Measurements from ENCODE around the gene C16orf89. TPM values are rescaled to one million over a fixed set of nuclear protein-coding genes. Genes with fewer than 3 reads are reported as not detected.

C16orf89 gene
- total RNA-seq, 1 donor from 2014 or later: not detected

DNA sequence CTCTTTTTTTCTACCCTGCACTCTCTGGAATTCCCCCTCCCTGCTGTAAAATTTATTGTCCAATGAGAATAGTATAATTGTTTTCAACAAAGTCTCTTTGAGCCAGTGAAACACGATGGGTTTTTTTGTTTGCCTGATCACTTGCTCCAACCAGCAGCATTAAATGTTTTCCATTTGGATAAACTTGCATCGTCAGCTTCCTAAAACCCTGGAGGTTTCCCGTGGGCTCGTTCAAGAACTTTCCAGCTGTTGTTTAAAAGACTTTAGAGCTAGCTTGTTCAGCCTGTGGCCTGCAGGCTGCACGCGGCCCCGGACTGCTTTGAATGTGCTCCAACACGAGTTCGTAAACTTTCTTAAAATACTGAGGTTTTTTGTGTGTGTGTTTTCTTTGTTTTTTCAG is 47.0 kb downstream of the C16orf89 start:
- Mint-ChIP-seq H3K27ac (ENCODE audit: unreplicated experiment) (no peak overlapping the region), H3K27me3 (ENCODE audit: low read depth, unreplicated experiment) (no peaks in the 10 kb centered on the region), H3K4me1 (ENCODE audit: low read depth, unreplicated experiment) (no peaks in the 10 kb centered on the region)

DNA sequence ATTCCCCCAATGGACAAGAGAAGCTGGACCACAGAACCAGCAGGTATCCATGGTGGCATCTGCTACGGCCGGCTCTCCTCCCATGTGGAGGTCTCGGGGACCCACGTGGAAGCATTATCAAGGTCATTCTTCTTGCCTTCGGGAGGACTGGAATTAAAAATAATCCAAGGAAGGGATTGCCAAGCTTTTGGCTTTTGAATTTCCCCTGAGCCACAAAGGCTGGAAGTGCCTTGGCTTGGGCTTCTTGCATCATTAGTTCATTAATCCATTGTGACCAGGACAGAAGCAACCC is 48.1 kb downstream of the C16orf89 start:
- no peak overlapping the region for H3K4me3 Mint-ChIP-seq (ENCODE audit: unreplicated experiment)
- no peaks in the 10 kb centered on the region for H3K36me3 Mint-ChIP-seq (ENCODE audit: low read depth, unreplicated experiment)
- no peak for FAIRE-seq

More for the DNA sequence above, 47.0 kb downstream of the C16orf89 start:
- H3K9me3 ChIP-seq (ENCODE audit: insufficient read depth, low read depth, low read length): no peaks in the 10 kb centered on the region
- no peaks in the 10 kb centered on the region for H3K36me3 Mint-ChIP-seq (ENCODE audit: low read depth, unreplicated experiment)
- H3K36me3 ChIP-seq (ENCODE audit: insufficient read depth, low read length): no peaks in the 10 kb centered on the region
- no peak overlapping the region for H3K4me2 ChIP-seq (ENCODE audit: low read length)
- H3K9me3 Mint-ChIP-seq (ENCODE audit: unreplicated experiment): no peaks in the 10 kb centered on the region
- no peak overlapping the region for H3K4me3 Mint-ChIP-seq (ENCODE audit: unreplicated experiment)
- FAIRE-seq (no peak), DNase-seq (ENCODE audit: low read depth) (no peak)
- no peak overlapping the region for H3K9ac ChIP-seq (ENCODE audit: low read length)
- no peaks in the 10 kb centered on the region for H3K4me1 ChIP-seq (ENCODE audit: insufficient read depth, low read length)
- H4K20me1 ChIP-seq (ENCODE audit: insufficient read depth, low read length): no peaks in the 10 kb centered on the region
- no peak overlapping the region for H3K27ac ChIP-seq (ENCODE audit: low read depth, low read length)
- no peaks in the 10 kb centered on the region for H3K79me2 ChIP-seq (ENCODE audit: insufficient read depth, low read length)
- TF ChIP-seq, protein P1, sequence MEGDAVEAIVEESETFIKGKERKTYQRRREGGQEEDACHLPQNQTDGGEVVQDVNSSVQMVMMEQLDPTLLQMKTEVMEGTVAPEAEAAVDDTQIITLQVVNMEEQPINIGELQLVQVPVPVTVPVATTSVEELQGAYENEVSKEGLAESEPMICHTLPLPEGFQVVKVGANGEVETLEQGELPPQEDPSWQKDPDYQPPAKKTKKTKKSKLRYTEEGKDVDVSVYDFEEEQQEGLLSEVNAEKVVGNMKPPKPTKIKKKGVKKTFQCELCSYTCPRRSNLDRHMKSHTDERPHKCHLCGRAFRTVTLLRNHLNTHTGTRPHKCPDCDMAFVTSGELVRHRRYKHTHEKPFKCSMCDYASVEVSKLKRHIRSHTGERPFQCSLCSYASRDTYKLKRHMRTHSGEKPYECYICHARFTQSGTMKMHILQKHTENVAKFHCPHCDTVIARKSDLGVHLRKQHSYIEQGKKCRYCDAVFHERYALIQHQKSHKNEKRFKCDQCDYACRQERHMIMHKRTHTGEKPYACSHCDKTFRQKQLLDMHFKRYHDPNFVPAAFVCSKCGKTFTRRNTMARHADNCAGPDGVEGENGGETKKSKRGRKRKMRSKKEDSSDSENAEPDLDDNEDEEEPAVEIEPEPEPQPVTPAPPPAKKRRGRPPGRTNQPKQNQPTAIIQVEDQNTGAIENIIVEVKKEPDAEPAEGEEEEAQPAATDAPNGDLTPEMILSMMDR (IDR thresholded peaks at IDR 0.05; ENCODE audit: insufficient read depth, low read depth, low read length): no peak
- TF ChIP-seq EZH2 (IDR thresholded peaks at IDR 0.05; ENCODE audit: insufficient read depth, low read length): no peak
- H2AFZ ChIP-seq (ENCODE audit: low read depth, low read length): no peak overlapping the region
- H3K27me3 ChIP-seq (ENCODE audit: insufficient read depth, low read length): peaks cover 2% of the 10 kb centered on the region
- no peak overlapping the region for H3K4me3 ChIP-seq (ENCODE audit: insufficient read depth, low read depth, low read length)

DNA sequence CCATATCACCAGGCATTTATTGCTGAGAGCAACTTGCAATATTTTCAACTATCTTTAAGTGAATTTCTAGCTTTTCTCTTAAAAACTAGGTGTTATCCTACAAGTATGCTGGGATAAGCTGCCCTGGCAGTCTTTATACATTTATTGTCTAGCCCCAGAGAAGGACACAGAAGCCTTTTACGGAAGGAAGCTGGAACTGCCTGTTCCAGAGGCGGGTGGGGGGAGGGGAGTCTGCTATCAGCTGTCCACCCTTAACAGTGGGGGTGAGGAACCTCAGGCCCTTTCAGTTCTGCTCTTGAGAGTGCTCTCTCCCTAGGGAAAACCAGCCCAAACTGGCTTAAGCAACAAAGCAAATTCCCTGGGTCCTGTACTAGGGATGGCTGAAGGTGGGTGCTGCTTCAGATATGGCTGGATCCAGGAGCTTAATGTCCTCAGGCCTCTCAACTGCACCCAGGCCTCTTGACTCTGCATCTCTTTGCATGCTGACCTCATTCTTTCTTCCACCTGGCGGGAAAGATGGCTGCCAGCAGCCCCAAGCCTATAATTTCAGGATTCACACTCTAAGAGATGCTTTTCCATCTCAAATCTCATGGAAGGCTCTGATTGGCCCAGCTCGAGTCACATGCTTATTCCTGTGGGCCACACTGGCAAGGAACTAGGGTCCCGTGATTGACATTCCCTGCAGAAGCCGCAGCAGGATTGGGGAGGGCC is 48.6 kb downstream of the C16orf89 start:
- Histone ChIP-seq H3K4me1 (ENCODE audit: insufficient read depth, low read length) (no peaks in the 10 kb centered on the region), H3K4me3 (ENCODE audit: insufficient read depth, low read depth, low read length) (no peak overlapping the region), H3K9me3 (ENCODE audit: insufficient read depth, low read depth, low read length) (no peaks in the 10 kb centered on the region), H4K20me1 (ENCODE audit: insufficient read depth, low read length) (no peaks in the 10 kb centered on the region), H3K27ac (ENCODE audit: low read depth, low read length) (no peak overlapping the region), H3K27me3 (ENCODE audit: insufficient read depth, low read length) (peaks cover 2% of the 10 kb centered on the region), H2AFZ (ENCODE audit: low read depth, low read length) (no peak overlapping the region), H3K36me3 (ENCODE audit: insufficient read depth, low read length) (no peaks in the 10 kb centered on the region), H3K4me2 (ENCODE audit: low read length) (no peak overlapping the region), H3K79me2 (ENCODE audit: insufficient read depth, low read length) (no peaks in the 10 kb centered on the region), H3K9ac (ENCODE audit: low read length) (no peak overlapping the region)
- H3K4me1 Mint-ChIP-seq (ENCODE audit: low read depth, unreplicated experiment): no peaks in the 10 kb centered on the region
- TF ChIP-seq, protein P1 (IDR thresholded peaks at IDR 0.05; ENCODE audit: insufficient read depth, low read depth, low read length): no peak
- TF ChIP-seq EZH2 (IDR thresholded peaks at IDR 0.05; ENCODE audit: insufficient read depth, low read length): no peak
- FAIRE-seq (no peak), DNase-seq (ENCODE audit: low read depth) (no peak)
- H3K27me3 Mint-ChIP-seq (ENCODE audit: low read depth, unreplicated experiment): peaks cover 3% of the 10 kb centered on the region
- H3K27ac Mint-ChIP-seq (ENCODE audit: unreplicated experiment): no peak overlapping the region
- H3K9me3 Mint-ChIP-seq (ENCODE audit: unreplicated experiment): no peaks in the 10 kb centered on the region
- no peaks in the 10 kb centered on the region for H3K36me3 Mint-ChIP-seq (ENCODE audit: low read depth, unreplicated experiment)
- no peak overlapping the region for H3K4me3 Mint-ChIP-seq (ENCODE audit: unreplicated experiment)

More for the DNA sequence above, 48.1 kb downstream of the C16orf89 start:
- no peak overlapping the region for H3K4me2 ChIP-seq (ENCODE audit: low read length)
- H4K20me1 ChIP-seq (ENCODE audit: insufficient read depth, low read length): no peaks in the 10 kb centered on the region
- H3K36me3 ChIP-seq (ENCODE audit: insufficient read depth, low read length): no peaks in the 10 kb centered on the region
- no peak for DNase-seq (ENCODE audit: low read depth)
- Mint-ChIP-seq H3K27ac (ENCODE audit: unreplicated experiment) (no peak overlapping the region), H3K27me3 (ENCODE audit: low read depth, unreplicated experiment) (peaks cover 2% of the 10 kb centered on the region), H3K9me3 (ENCODE audit: unreplicated experiment) (no peaks in the 10 kb centered on the region), H3K4me1 (ENCODE audit: low read depth, unreplicated experiment) (no peaks in the 10 kb centered on the region)
- H3K27ac ChIP-seq (ENCODE audit: low read depth, low read length): no peak overlapping the region
- H3K9me3 ChIP-seq (ENCODE audit: insufficient read depth, low read depth, low read length): no peaks in the 10 kb centered on the region
- no peak overlapping the region for H2AFZ ChIP-seq (ENCODE audit: low read depth, low read length)
- H3K27me3 ChIP-seq (ENCODE audit: insufficient read depth, low read length): peaks cover 2% of the 10 kb centered on the region
- H3K4me1 ChIP-seq (ENCODE audit: insufficient read depth, low read length): no peaks in the 10 kb centered on the region
- no peak for TF ChIP-seq EZH2 (IDR thresholded peaks at IDR 0.05; ENCODE audit: insufficient read depth, low read length)
- TF ChIP-seq, protein P1 (IDR thresholded peaks at IDR 0.05; ENCODE audit: insufficient read depth, low read depth, low read length): no peak
- no peak overlapping the region for H3K9ac ChIP-seq (ENCODE audit: low read length)
- H3K4me3 ChIP-seq (ENCODE audit: insufficient read depth, low read depth, low read length): no peak overlapping the region
- no peaks in the 10 kb centered on the region for H3K79me2 ChIP-seq (ENCODE audit: insufficient read depth, low read length)
